H1 (cell line): ENCODE measurements around the gene LIPF. TPM values are rescaled to one million over a fixed set of nuclear protein-coding genes. Genes with fewer than 3 reads are reported as not detected.

ENCODE experiments used
- CTCF ChIA-PET: fragments of 300-600 bp; sonication (Branson Sonifier 250); formaldehyde crosslinking; loops from one replicate; lab custom pipeline; 2021; ENCODE audit not compliant: partially characterized antibody; lab: Charles Lee
- POLR2A ChIA-PET: fragments of 300-600 bp; sonication (Branson Sonifier 250); formaldehyde crosslinking; loops from one replicate; lab custom pipeline; 2021; ENCODE audit warnings: inconsistent platforms; ENCODE audit not compliant: partially characterized antibody; lab: Charles Lee
- DNase-seq, 2 experiments: peaks; one replicate each; pipeline versions ENCODE4 v3.0.0 to v3.0.0-alpha.2; 2010 to 2022; ENCODE audit warnings: low spot score in 2 of 2, low read depth in 1 of 2, mixed read lengths in 1 of 2
- FAIRE-seq: peaks from 2 replicates; lab custom pipeline; 2011; peaks lifted over from hg19 to GRCh38; lab: Jason Lieb, UNC
- H2AFZ ChIP-seq: 2 replicates; pipeline ENCODE4 v1.8.1; 2012; ENCODE audit warnings: low read length, inconsistent platforms
- H2AK5ac ChIP-seq: 2 replicates; pipeline ENCODE4 v1.6.1; 2013; ENCODE audit warnings: low read depth, low read length
- H2BK120ac ChIP-seq: replicated peaks from 2 replicates; pipeline ENCODE3; 2013; ENCODE audit warnings: low read depth, low read length, inconsistent platforms
- H2BK12ac ChIP-seq: 2 replicates; pipeline ENCODE4 v1.6.1; 2013; ENCODE audit warnings: low read depth, low read length
- H2BK15ac ChIP-seq: 2 replicates; pipeline ENCODE4 v1.6.1; 2013; ENCODE audit warnings: low read length
- H2BK20ac ChIP-seq: 2 replicates; pipeline ENCODE4 v1.6.1; 2013; ENCODE audit warnings: low read length
- H2BK5ac ChIP-seq: 2 replicates; pipeline ENCODE4 v1.6.1; 2013; ENCODE audit warnings: low read depth, low read length
- H3K14ac ChIP-seq: 2 replicates; pipeline ENCODE4 v1.6.1; 2013; ENCODE audit warnings: inconsistent platforms; ENCODE audit not compliant: insufficient read length
- H3K18ac ChIP-seq: 2 replicates; pipeline ENCODE4 v1.6.1; 2013; ENCODE audit warnings: low read length; ENCODE audit errors: extremely low read depth
- H3K23ac ChIP-seq: 2 replicates; pipeline ENCODE4 v1.6.1; 2013; ENCODE audit warnings: inconsistent platforms; ENCODE audit not compliant: insufficient read length
- H3K23me2 ChIP-seq: 2 replicates; pipeline ENCODE4 v1.6.1; 2013; ENCODE audit warnings: low read depth, low read length
- H3K27ac ChIP-seq: 2 replicates; pipeline ENCODE4 v1.6.1; 2011; ENCODE audit warnings: low read depth, low read length, inconsistent platforms
- H3K27me3 ChIP-seq, 4 experiments: replicated peaks in 1 of 4; 1 replicate in 1 of 4; 2 replicates in 3 of 4; pipeline versions ENCODE4 v1.6.1 to v1.8.1; 2011 to 2013; ENCODE audit warnings: low read length in 3 of 4, mild to moderate bottlenecking in 3 of 4, inconsistent platforms in 2 of 4, mixed read lengths in 2 of 4, moderate library complexity in 1 of 4; ENCODE audit not compliant: control insufficient read depth in 3 of 4, insufficient read depth in 3 of 4; ENCODE audit errors: extremely low read depth in 1 of 4
- H3K36me3 ChIP-seq, 4 experiments: 2 replicates each; pipeline versions ENCODE4 v1.6.1 to v1.8.1; 2011 to 2013; ENCODE audit warnings: mild to moderate bottlenecking in 4 of 4, low read length in 3 of 4, moderate library complexity in 2 of 4, control low read depth in 1 of 4, inconsistent platforms in 1 of 4; ENCODE audit not compliant: insufficient read depth in 4 of 4, control insufficient read depth in 2 of 4
- H3K4ac ChIP-seq: replicated peaks from 2 replicates; pipeline ENCODE3; 2013; ENCODE audit warnings: low read length, low read depth, mixed read lengths, inconsistent platforms; ENCODE audit not compliant: insufficient read length
- H3K4me1 ChIP-seq, 4 experiments: replicated peaks in 1 of 4; 1 replicate in 1 of 4; 2 replicates in 3 of 4; pipeline versions ENCODE4 v1.6.1 to v1.8.1; 2011 to 2013; ENCODE audit warnings: low read length in 3 of 4, inconsistent platforms in 2 of 4, mixed read lengths in 1 of 4; ENCODE audit not compliant: insufficient read depth in 4 of 4, control insufficient read depth in 3 of 4
- H3K4me2 ChIP-seq, 2 experiments: 2 replicates each; pipeline versions ENCODE4 v1.6.1 to v1.8.1; 2011 to 2013; ENCODE audit warnings: low read depth in 2 of 2, low read length in 2 of 2, control low read depth in 1 of 2, inconsistent platforms in 1 of 2, mild to moderate bottlenecking in 1 of 2; ENCODE audit not compliant: insufficient read depth in 1 of 2
- H3K4me3 ChIP-seq, 4 experiments: fragments of 200-600, 300-600 bp in 1 of 4; sonication (generic), shearing (Covaris generic), sonication (Bioruptor Twin) in 1 of 4; 2 replicates each; pipeline versions ENCODE4 v1.5.1 to v1.8.1; 2011 to 2016; ENCODE audit warnings: low read length in 4 of 4, low read depth in 3 of 4, control low read depth in 2 of 4, inconsistent platforms in 2 of 4, mild to moderate bottlenecking in 2 of 4, mixed read lengths in 1 of 4, moderate library complexity in 1 of 4; ENCODE audit not compliant: insufficient read depth in 2 of 4; ENCODE audit errors: extremely low read depth in 1 of 4
- H3K56ac ChIP-seq: replicated peaks from 2 replicates; pipeline ENCODE3; 2013; ENCODE audit warnings: low read depth, mild to moderate bottlenecking, mixed read lengths, low read length, inconsistent platforms; ENCODE audit not compliant: insufficient read length
- H3K79me1 ChIP-seq: 2 replicates; pipeline ENCODE4 v1.6.1; 2013; ENCODE audit warnings: low read depth, low read length, control low read depth
- H3K79me2 ChIP-seq, 2 experiments: 2 replicates each; pipeline versions ENCODE4 v1.6.1 to v1.8.1; 2012 to 2013; ENCODE audit warnings: low read length in 2 of 2, mild to moderate bottlenecking in 2 of 2, inconsistent platforms in 1 of 2; ENCODE audit not compliant: insufficient read depth in 2 of 2, control insufficient read depth in 1 of 2
- H3K9ac ChIP-seq, 4 experiments: replicated peaks in 1 of 4; 1 replicate in 1 of 4; 2 replicates in 3 of 4; pipeline versions ENCODE4 v1.6.1 to v1.8.1; 2011 to 2013; ENCODE audit warnings: low read depth in 3 of 4, low read length in 3 of 4, control low read depth in 2 of 4, mild to moderate bottlenecking in 2 of 4, moderate library complexity in 2 of 4, inconsistent platforms in 1 of 4; ENCODE audit errors: extremely low read depth in 1 of 4
- H3K9me3 ChIP-seq, 2 experiments: 2 replicates each; pipeline versions ENCODE4 v1.6.1 to v1.8.1; 2012 to 2013; ENCODE audit warnings: mild to moderate bottlenecking in 2 of 2, moderate library complexity in 2 of 2, control low read depth in 1 of 2, inconsistent platforms in 1 of 2, low read depth in 1 of 2, low read length in 1 of 2, mixed read lengths in 1 of 2; ENCODE audit not compliant: insufficient read depth in 2 of 2
- H4K20me1 ChIP-seq, 2 experiments: replicated peaks in 1 of 2; 2 replicates each; pipeline versions ENCODE3 to v1.8.1; 2011 to 2013; ENCODE audit warnings: inconsistent platforms in 2 of 2, low read length in 2 of 2, mild to moderate bottlenecking in 1 of 2; ENCODE audit not compliant: insufficient read depth in 2 of 2, control insufficient read depth in 1 of 2
- H4K5ac ChIP-seq: 2 replicates; pipeline ENCODE4 v1.6.1; 2013; ENCODE audit warnings: low read length, low read depth, mixed read lengths, inconsistent platforms; ENCODE audit not compliant: insufficient read length
- H4K8ac ChIP-seq: 2 replicates; pipeline ENCODE4 v1.8.0; 2013; ENCODE audit warnings: mild to moderate bottlenecking, moderate library complexity, low read length, inconsistent platforms; ENCODE audit not compliant: insufficient read depth; ENCODE audit errors: extremely low read depth
- H4K91ac ChIP-seq: replicated peaks from 2 replicates; pipeline ENCODE3; 2013; ENCODE audit warnings: low read length, mixed read lengths, inconsistent platforms; ENCODE audit not compliant: insufficient read length
- BACH1 ChIP-seq: IDR thresholded peaks from 2 replicates; pipeline ENCODE4 v1.6.1; 2012; ENCODE audit warnings: low read length, improper control_type of control experiment
- BCL11A ChIP-seq, 2 experiments: IDR thresholded peaks; one replicate each; pipeline ENCODE4 v1.6.1; 2011; ENCODE audit warnings: low read depth in 2 of 2, low read length in 2 of 2, mild to moderate bottlenecking in 2 of 2
- CTBP2 ChIP-seq: IDR thresholded peaks from 2 replicates; pipeline ENCODE4 v1.7.0; 2011; ENCODE audit warnings: borderline replicate concordance, mild to moderate bottlenecking, moderate library complexity, mixed read lengths, low read length; ENCODE audit not compliant: insufficient read depth, insufficient read length
- EGR1 ChIP-seq: IDR thresholded peaks from 2 replicates; pipeline ENCODE4 v1.6.1; 2011; ENCODE audit warnings: low read depth, low read length, borderline replicate concordance
- HDAC2 ChIP-seq, 2 experiments: fragments of 300-600 bp in 1 of 2; sonication (generic) in 1 of 2; IDR thresholded peaks; 2 replicates each; pipeline ENCODE4 v1.6.1; 2011 to 2012; ENCODE audit warnings: low read depth in 2 of 2, low read length in 2 of 2, mild to moderate bottlenecking in 2 of 2, moderate library complexity in 2 of 2, borderline replicate concordance in 1 of 2, inconsistent platforms in 1 of 2
- MAX ChIP-seq: IDR thresholded peaks from 2 replicates; pipeline ENCODE4 v1.6.1; 2012; ENCODE audit warnings: inconsistent platforms
- POLR2A ChIP-seq, 2 experiments: IDR thresholded peaks; 1 replicate in 1 of 2; 2 replicates in 1 of 2; pipeline ENCODE4 v1.6.1; 2011; ENCODE audit warnings: low read depth in 2 of 2, low read length in 2 of 2, mild to moderate bottlenecking in 2 of 2; ENCODE audit errors: control extremely low read depth in 1 of 2
- POLR2AphosphoS5 ChIP-seq: IDR thresholded peaks from 2 replicates; pipeline ENCODE4 v1.6.1; 2011; ENCODE audit warnings: low read depth, low read length
- RNF2 ChIP-seq: fragments of 200-900, 300-1000 bp; sonication (generic); IDR thresholded peaks from 2 replicates; pipeline ENCODE4 v1.7.1; 2016; ENCODE audit warnings: borderline replicate concordance, low read depth, mild to moderate bottlenecking, antibody characterized with exemption, low read length; ENCODE audit not compliant: poor library complexity, severe bottlenecking; ENCODE audit errors: missing control alignments
- TAF1 ChIP-seq: IDR thresholded peaks from 2 replicates; pipeline ENCODE4 v1.6.1; 2011; ENCODE audit warnings: mild to moderate bottlenecking, low read depth, low read length
- WGBS, 2 experiments: shearing (Covaris generic) in 1 of 2; methylation state at CpG; one replicate each; pipeline versions ENCODE4 v1.1.6 to v1.1.7; 2013 to 2015; ENCODE audit warnings: low lambda C conversion rate in 2 of 2, mixed read lengths in 2 of 2, inconsistent platforms in 1 of 2, low coverage in 1 of 2, missing lambda C conversion rate in 1 of 2; ENCODE audit not compliant: insufficient replicate concordance in 2 of 2, insufficient coverage in 1 of 2, insufficient read length in 1 of 2; ENCODE audit errors: extremely low coverage in 1 of 2, missing lambda C conversion rate in 1 of 2; 5-methylcytosine and 5-hydroxymethylcytosine counted together
- polyA plus RNA-seq, 7 experiments: library from polyadenylated mRNA; depleted of rRNA in 3 of 7; stranded (reverse) in 5 of 7; unstranded in 2 of 7; fragments of >200 nt in 5 of 7; fragments of 200-250 nt in 2 of 7; gene quantifications; 1 replicate in 5 of 7; 2 replicates in 1 of 7; 4 replicates in 1 of 7; pipeline versions ENCODE4 v1.2.1 to v1.2.3, GENCODE V29; 2011 to 2013; ENCODE audit warnings: missing spikeins in 2 of 7, mixed read lengths in 2 of 7
- total RNA-seq: library from RNA; stranded (reverse); fragmentation: NEBNext Ultra II Directional; extraction: Animal tissue kit (Norgen Biotek cat#: 25700); gene quantifications from 2 replicates; pipeline ENCODE4 v1.2.1, GENCODE V29; 2021

LIPF gene
- total and polyA plus RNA-seq, 2 of the 8 experiments (the other 6 are each of a cell fraction or from before 2014, with no cell fraction given), result not detected

GRCh38 chr10:88657901-88658300, 6.3 kb upstream of the LIPF start:
- no peaks in the 10 kb centered on the region for H3K79me2 ChIP-seq
- no peaks in the 10 kb centered on the region for H3K79me1 ChIP-seq
- H3K4me1 ChIP-seq, result no peaks in the 10 kb centered on the region
- no peaks in the 10 kb centered on the region for H3K27me3 ChIP-seq
- no peak overlapping the region for H4K91ac ChIP-seq
- WGBS, 2 experiments, result 93% methylated on average over 1 of the region's 1 CpG; no CpG with 5 or more reads in 1 of the 2 experiments
- no peak overlapping the region for H3K4me2 ChIP-seq
- H3K23ac ChIP-seq, result no peak overlapping the region
- H2BK12ac ChIP-seq, result no peak overlapping the region
- no peak overlapping the region for H3K18ac ChIP-seq
- H2BK20ac ChIP-seq, result no peak overlapping the region
- DNase-seq (no peak), FAIRE-seq (no peak)
- no peak overlapping the region for H3K56ac ChIP-seq
- H2AFZ ChIP-seq, result no peak overlapping the region
- H4K8ac ChIP-seq, result no peak overlapping the region
- no peak overlapping the region for H3K9ac ChIP-seq
- H3K14ac ChIP-seq, result no peak overlapping the region
- no peak overlapping the region for H3K27ac ChIP-seq
- POLR2A ChIA-PET, result no interaction called here
- no peaks in the 10 kb centered on the region for H3K9me3 ChIP-seq
- H2AK5ac ChIP-seq, result no peak overlapping the region
- no peaks in the 10 kb centered on the region for H3K23me2 ChIP-seq
- no peak overlapping the region for H4K5ac ChIP-seq
- H2BK15ac ChIP-seq, result no peak overlapping the region
- H3K4ac ChIP-seq, result no peak overlapping the region
- no peaks in the 10 kb centered on the region for H3K36me3 ChIP-seq
- no peaks in the 10 kb centered on the region for H4K20me1 ChIP-seq
- H2BK120ac ChIP-seq, result no peak overlapping the region
- CTCF ChIA-PET, result interaction anchor here (0.9 to 1.1 kb wide), 2 partner anchors 30 to 81 kb away, joined by 3 to 7 read pairs; no protein-coding TSS in a partner anchor
- no peak overlapping the region for H2BK5ac ChIP-seq
- no peak overlapping the region for H3K4me3 ChIP-seq
- no peak for TF ChIP-seq POLR2AphosphoS5
- TF ChIP-seq HDAC2 (IDR thresholded peaks at IDR 0.05; ENCODE audit: borderline replicate concordance in 1 of 2, low read depth in 2 of 2, low read length in 2 of 2), result no peak
- no peak for TF ChIP-seq EGR1
- no peak for TF ChIP-seq BCL11A (IDR thresholded peaks at IDR 0.05; ENCODE audit: low read depth in 2 of 2, low read length in 2 of 2)
- TF ChIP-seq TAF1, result no peak
- no peak for TF ChIP-seq RNF2
- TF ChIP-seq POLR2A (IDR thresholded peaks at IDR 0.05; ENCODE audit: control extremely low read depth in 1 of 2, low read depth in 2 of 2, low read length in 2 of 2), result no peak
- TF ChIP-seq BACH1, result no peak
- TF ChIP-seq CTBP2, result no peak
- TF ChIP-seq MAX, result no peak
